C4-2B (cell line): ENCODE measurements around the gene KSR2.

ENCODE experiments used
- H3K27ac ChIP-seq: fragments of 450-650 bp; 2 replicates; pipeline ENCODE4 v1.5.1; 2017
- ZFX ChIP-seq: fragments of 450-650 bp; IDR thresholded peaks from 2 replicates; pipeline ENCODE4 v1.6.1; 2017
- TF ChIP-seq, protein P1 (sequence below): fragments of 450-650 bp; conservative IDR thresholded peaks from 2 replicates; pipeline ENCODE4 v1.5.1; 2017; ENCODE audit warnings: mild to moderate bottlenecking

Gene KSR2

DNA sequence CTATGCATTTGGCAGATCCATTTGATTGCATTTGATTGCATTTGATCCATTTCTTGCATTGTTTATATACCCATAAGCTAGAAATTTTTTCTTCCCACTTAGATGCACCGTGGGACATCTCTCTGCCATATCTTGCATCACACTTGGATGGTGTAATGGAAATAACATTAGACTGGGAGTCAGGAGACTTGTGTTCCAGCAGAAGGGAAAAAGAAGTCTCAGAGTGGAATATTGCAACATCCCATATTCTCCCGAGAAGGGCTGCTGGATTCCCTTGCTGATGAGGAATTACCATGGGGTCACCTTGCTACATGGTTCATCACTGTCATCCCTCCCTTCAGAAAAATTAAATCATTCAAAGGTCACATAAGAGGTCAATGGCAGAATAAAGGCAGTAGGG lies 78.1 kb downstream of the KSR2 start:
- no peak overlapping the region for H3K27ac ChIP-seq
- TF ChIP-seq, protein P1, sequence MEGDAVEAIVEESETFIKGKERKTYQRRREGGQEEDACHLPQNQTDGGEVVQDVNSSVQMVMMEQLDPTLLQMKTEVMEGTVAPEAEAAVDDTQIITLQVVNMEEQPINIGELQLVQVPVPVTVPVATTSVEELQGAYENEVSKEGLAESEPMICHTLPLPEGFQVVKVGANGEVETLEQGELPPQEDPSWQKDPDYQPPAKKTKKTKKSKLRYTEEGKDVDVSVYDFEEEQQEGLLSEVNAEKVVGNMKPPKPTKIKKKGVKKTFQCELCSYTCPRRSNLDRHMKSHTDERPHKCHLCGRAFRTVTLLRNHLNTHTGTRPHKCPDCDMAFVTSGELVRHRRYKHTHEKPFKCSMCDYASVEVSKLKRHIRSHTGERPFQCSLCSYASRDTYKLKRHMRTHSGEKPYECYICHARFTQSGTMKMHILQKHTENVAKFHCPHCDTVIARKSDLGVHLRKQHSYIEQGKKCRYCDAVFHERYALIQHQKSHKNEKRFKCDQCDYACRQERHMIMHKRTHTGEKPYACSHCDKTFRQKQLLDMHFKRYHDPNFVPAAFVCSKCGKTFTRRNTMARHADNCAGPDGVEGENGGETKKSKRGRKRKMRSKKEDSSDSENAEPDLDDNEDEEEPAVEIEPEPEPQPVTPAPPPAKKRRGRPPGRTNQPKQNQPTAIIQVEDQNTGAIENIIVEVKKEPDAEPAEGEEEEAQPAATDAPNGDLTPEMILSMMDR: no peak
- TF ChIP-seq ZFX: no peak

DNA sequence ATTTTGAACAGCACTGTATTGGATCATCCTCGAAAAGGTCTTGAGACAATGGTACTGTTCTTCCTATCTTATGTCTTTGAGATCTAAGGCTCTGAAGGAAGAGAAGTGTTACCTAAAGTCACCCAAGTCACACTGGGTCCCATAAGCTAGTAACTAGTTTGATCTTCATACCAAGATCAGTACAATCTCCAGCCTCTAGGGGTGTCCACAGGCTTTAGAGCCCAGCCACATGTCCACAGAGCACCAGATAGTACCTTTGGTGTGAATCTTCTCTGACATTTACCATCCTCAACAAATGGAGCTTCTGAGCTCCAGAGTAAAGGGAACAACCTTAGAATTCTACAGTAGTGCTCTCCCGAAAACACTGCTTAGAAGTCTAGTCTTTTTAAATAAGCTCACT lies 78.7 kb downstream of the KSR2 start:
- H3K27ac ChIP-seq: no peak overlapping the region
- TF ChIP-seq, protein P1: no peak; the same call in 1 of the 2 replicates
- no peak for TF ChIP-seq ZFX

DNA sequence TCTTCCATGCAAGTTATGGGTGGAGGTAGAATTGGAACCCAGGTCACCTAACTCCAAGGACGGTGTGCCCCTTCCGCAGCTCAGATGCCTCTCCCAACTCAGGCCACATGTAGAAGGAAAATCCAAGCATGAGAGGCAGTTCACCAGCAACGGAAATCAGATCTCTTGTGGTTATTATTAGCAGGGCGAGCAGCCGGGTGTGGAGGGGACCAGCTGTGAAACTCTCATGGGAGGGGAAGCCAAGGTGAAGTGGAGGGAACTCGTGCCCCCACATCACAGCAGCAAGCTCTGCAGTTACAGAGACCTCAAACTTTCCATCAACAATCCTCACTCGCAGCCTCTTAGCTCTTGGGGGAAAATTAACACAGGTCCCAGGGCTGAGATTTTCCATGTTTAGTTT lies 79.7 kb downstream of the KSR2 start:
- no peak overlapping the region for H3K27ac ChIP-seq

DNA sequence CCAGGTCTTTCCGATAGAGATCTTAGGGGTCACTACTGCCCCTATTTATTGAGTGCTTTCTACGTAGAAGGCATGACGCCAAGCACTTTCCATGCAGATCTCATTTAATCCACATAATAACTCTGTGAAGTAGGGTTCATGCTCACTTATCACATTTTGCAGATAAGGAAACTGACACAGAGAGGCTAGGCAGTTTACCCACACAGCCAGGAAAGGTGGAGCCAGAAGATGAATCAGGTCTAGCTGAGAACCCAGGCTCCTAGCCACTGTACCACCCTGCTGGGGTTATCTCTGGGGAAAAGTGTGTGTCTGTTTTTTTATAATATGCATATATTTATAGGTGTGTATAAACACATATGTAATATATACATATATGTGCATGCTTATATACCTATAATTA lies 83.6 kb downstream of the KSR2 start:
- TF ChIP-seq ZFX: no peak
- TF ChIP-seq, protein P1: no peak
- no peak overlapping the region for H3K27ac ChIP-seq

More for the DNA sequence above, 79.7 kb downstream of the KSR2 start:
- TF ChIP-seq, protein P1: no peak
- no peak for TF ChIP-seq ZFX

DNA sequence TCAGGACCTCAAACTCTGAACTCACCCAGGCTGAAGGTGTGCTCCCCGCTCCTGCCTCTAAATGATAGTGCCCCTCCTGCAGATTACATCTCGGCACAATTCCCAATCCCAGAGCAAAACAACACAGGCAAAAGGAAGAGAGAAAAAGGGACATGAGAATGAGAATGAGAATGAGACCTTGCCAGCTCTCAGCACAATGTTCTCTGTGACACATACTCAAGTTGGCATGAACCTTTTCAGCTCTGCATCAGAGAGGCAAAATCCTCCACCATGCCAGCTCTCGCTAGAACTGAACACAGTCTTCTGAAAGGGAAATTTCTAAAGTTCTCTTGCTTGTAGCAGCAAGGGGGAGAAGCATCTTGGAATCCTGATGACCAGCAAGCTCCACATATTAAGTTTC lies 84.6 kb downstream of the KSR2 start:
- no peak for TF ChIP-seq ZFX
- TF ChIP-seq, protein P1: no peak
- no peak overlapping the region for H3K27ac ChIP-seq

DNA sequence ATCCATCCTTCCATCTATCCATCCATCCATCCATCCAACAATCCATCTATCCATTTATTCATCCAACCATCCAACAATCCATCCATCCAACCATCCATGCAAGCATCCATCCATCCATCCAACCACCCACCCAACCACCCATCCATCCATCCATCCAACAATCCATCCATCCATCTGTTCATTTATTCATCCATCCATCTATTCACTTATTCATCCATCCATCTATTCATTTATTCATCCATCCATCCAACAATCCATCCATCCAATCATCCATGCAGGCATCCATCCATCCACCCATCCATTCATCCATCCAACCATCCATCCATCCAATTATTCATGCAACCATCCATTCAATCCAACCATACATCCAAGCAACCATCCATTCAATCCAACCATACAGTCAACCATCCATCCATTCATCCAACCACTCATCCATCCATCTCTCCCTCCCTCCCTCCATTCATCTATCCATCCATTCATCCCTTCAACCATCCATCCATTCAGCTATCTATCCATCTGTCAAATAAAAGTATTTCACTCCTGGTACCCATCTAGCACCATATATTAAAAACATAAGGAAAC lies 86.1 kb downstream of the KSR2 start:
- TF ChIP-seq, protein P1: no peak
- no peak for TF ChIP-seq ZFX
- no peak overlapping the region for H3K27ac ChIP-seq

DNA sequence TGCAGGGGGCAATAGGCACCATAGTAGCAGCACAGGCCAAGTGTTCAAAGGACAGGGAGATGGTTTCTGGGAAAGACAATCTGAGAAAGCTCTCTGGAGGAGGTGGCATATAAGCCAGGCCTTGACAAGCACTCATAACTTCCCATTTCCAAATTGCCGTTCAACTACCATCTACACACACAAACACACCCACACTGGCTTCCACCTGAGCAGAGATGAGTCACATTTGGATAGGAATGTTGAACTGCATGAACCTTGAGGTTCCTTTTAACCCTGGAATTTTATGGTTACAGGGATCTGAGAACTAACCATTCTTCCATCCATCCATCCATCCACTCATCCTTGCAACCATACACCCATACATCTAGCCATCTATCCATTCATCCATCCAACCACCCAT lies 86.6 kb downstream of the KSR2 start:
- H3K27ac ChIP-seq: no peak overlapping the region
- no peak for TF ChIP-seq ZFX
- TF ChIP-seq, protein P1: no peak
